GM12891 (cell line): ENCODE data around the gene HOMER2.

Source experiments
- DNase-seq: peaks from one replicate; pipeline ENCODE4 v3.0.0; 2011; ENCODE audit warnings: low spot score; ENCODE audit not compliant: insufficient read length
- FAIRE-seq: peaks from 2 replicates; lab custom pipeline; 2011; peaks lifted over from hg19 to GRCh38; lab: Jason Lieb, UNC
- PAX5 ChIP-seq: IDR thresholded peaks from 2 replicates; pipeline ENCODE4 v1.6.1; 2011; ENCODE audit warnings: low read length, moderate library complexity, mild to moderate bottlenecking; ENCODE audit not compliant: insufficient read depth, severe bottlenecking
- POLR2A ChIP-seq: IDR thresholded peaks from 2 replicates; pipeline ENCODE4 v1.6.1; 2011; ENCODE audit warnings: low read depth, low read length, control low read depth
- POLR2AphosphoS5 ChIP-seq: IDR thresholded peaks from 2 replicates; pipeline ENCODE4 v1.6.1; 2011; ENCODE audit warnings: low read depth, low read length, control low read depth
- POU2F2 ChIP-seq: IDR thresholded peaks from 2 replicates; pipeline ENCODE4 v1.6.1; 2011; ENCODE audit warnings: low read depth, mild to moderate bottlenecking, control low read depth, low read length, moderate library complexity
- SPI1 ChIP-seq: IDR thresholded peaks from 2 replicates; pipeline ENCODE4 v1.6.1; 2011; ENCODE audit warnings: low read depth, low read length, control low read depth
- TAF1 ChIP-seq: IDR thresholded peaks from 2 replicates; pipeline ENCODE4 v1.6.1; 2011; ENCODE audit warnings: low read depth, low read length, control low read depth

Gene HOMER2

GRCh38 chr15:82882273-82882928 lies 70.1 kb downstream of the HOMER2 start:
- DNase-seq (no peak), FAIRE-seq (no peak)
- TF ChIP-seq TAF1 (no peak), POLR2A (no peak), SPI1 (no peak), POU2F2 (no peak)

- TF ChIP-seq POLR2AphosphoS5 (no peak), SPI1 (no peak)
- DNase-seq (no peak), FAIRE-seq (no peak)
Observed at GRCh38 chr15:82881747-82882146, 70.8 kb downstream of the HOMER2 start.

- FAIRE-seq (no peak), DNase-seq (no peak)
- TF ChIP-seq PAX5 (no peak), POU2F2 (no peak)
Observed at GRCh38 chr15:82880704-82881103, 71.8 kb downstream of the HOMER2 start.

DNA sequence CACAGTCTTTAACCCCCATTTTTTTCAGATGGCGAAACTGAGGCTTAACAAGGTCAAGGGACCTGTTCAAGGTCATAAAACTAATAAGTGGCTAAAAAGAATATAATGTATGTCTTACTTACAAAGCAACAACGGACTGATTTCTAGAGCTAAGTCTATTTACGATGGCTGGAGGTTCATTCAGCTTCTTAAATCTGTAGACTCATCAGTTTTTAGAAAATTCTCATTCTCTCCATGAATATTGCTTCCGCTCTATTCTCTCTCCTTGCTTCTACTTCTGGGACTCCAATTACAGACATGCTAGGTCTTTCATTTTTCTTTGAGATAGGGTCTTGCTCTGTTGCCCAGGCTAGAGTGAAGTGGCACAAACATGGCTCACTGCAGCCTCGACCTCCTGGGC lies 74.2 kb downstream of the HOMER2 start:
- no peak for DNase-seq
- FAIRE-seq: no peak
- TF ChIP-seq TAF1: no peak

DNA sequence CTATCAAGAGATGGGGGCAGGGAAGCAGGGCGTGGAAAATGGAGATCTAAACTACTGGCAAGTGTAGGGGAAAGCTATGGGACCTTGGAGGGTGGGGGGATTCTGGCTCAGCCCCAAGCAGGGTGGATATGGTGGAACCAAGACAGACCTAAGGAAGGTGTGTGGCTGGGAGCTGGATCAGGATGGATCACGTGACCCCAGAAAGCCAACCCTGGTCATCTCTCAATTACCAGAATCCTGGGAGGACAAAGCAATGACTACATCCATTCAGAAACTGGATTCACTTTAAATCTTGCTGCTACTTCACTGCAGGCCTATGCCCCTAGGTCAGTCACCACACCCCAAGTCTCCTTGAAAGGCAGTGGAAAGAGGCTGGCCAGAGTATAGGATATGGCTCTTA lies 74.7 kb downstream of the HOMER2 start:
- FAIRE-seq: no peak
- DNase-seq: no peak
- no peak for TF ChIP-seq POLR2AphosphoS5
- no peak for TF ChIP-seq PAX5
- TF ChIP-seq POU2F2: no peak
- TF ChIP-seq POLR2A: no peak
- no peak for TF ChIP-seq TAF1
- TF ChIP-seq SPI1: no peak

GRCh38 chr15:82875411-82876003 lies 77.0 kb downstream of the HOMER2 start:
- TF ChIP-seq TAF1 (no peak), PAX5 (no peak), SPI1 (no peak), POLR2A (no peak), POU2F2 (no peak), POLR2AphosphoS5 (no peak)
- FAIRE-seq: no peak
- no peak for DNase-seq

DNA sequence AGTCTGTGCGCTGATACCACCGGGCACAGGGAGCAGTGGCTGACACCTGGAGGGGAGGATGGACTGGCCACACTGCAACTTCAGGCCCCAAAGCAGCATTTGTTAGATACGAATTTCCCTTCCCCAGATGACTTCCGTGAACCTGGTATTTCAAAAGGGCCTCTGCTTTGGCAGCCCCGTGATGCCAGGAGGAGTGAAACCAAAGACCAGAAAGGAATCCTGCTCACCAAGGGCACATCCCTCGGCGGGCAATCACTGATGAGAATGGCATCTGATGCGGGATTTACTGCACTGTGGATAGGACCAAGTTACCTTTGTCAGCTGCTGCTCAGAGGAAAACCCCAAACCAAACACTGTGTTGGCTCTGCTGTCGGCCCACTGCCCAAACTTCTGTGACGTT lies 77.6 kb downstream of the HOMER2 start:
- DNase-seq (no peak), FAIRE-seq (no peak)
- TF ChIP-seq SPI1 (no peak), TAF1 (no peak)

- TF ChIP-seq SPI1 (no peak), PAX5 (no peak), TAF1 (no peak), POLR2AphosphoS5 (no peak), POLR2A (no peak), POU2F2 (no peak)
- DNase-seq: no peak
- no peak for FAIRE-seq
Observed at GRCh38 chr15:82874267-82874666, 78.3 kb downstream of the HOMER2 start.

- no peak for FAIRE-seq
- DNase-seq: no peak
- TF ChIP-seq SPI1 (no peak), POLR2A (no peak), PAX5 (no peak), TAF1 (no peak), POLR2AphosphoS5 (no peak), POU2F2 (no peak)
Observed at GRCh38 chr15:82873000-82873680, 79.4 kb downstream of the HOMER2 start.

DNA sequence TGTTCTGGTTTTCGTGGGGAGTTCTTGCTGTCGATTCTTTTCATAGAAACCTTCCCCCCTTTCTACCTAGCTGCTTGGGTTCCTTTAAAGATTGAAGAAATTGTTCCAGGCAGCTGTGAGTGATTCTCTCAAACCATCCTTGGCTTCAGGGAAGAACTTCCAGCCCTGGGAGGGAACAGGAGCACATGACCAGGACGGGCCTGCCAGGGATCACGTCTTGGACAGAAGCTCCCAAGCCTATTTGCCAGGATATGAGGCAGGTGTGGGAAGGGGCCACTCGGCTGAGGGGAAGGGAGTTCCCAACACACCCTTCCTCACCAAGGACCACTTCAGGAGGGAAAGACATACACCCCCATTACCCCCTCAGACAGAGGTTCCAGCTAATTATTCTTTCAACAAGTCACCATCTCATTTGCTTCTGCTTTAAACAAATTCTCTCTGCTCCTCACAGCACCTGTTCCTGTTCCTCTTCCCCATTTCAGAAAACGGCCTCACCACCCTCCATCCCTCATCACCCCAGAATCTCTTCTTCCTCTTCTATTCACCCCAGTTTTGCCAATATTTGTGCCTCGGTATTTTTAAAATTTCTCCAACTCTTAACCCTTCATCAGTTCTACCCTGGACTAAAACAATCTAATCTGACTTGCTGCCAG lies 80.6 kb downstream of the HOMER2 start:
- DNase-seq (no peak), FAIRE-seq (no peak)
- no peak for TF ChIP-seq POLR2AphosphoS5
- TF ChIP-seq POU2F2: no peak
- TF ChIP-seq POLR2A: no peak
- no peak for TF ChIP-seq PAX5
- no peak for TF ChIP-seq SPI1
- no peak for TF ChIP-seq TAF1

DNA sequence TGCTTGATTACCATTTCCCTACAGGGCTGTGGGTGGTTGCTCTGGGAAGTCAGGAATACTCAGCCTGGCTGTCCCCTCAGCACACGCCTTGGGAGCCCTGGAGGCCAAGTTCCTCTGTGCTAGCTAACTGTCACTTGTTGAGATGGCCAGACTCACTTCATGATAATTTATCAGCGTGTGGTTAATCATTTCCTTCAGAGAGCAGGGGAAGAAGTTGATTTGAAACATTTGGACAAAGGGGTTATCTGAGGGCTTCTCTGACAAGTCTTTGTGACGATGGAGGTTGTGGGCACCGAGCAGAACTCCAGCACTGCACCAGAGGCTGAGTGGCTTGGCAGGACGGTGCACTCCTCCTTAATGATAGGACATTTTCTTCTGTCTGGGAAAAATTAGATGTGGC lies 81.2 kb downstream of the HOMER2 start:
- FAIRE-seq (no peak), DNase-seq (no peak)
- TF ChIP-seq PAX5: no peak
